HCT116 (cell line): ENCODE data around the gene EIF2AK2. TPM values are rescaled to one million over a fixed set of nuclear protein-coding genes. Genes with fewer than 3 reads are reported as not detected.

ENCODE experiments used
- ATAC-seq: fragments of 200-7000 bp; cut with Tn5 transposase; 2 replicates; pipeline ENCODE4 v1.9.1; 2020; ENCODE audit warnings: mild to moderate bottlenecking, moderate library complexity
- BruUV-seq: library from RNA; stranded (reverse); fragments of 400-500 nt; replicated peaks from 2 replicates; lab custom pipeline; 2021; lab: Mats Ljungman, UMichigan
- CTCF ChIA-PET: fragments of 300-600 bp; sonication (Branson Sonifier 250); formaldehyde crosslinking; loops from one replicate; lab custom pipeline; 2021; ENCODE audit warnings: antibody characterized with exemption; lab: Charles Lee
- POLR2A ChIA-PET: fragments of 300-600, 350-600 bp; sonication (Branson Sonifier 250); formaldehyde crosslinking; loops from one replicate; lab custom pipeline; 2021; ENCODE audit warnings: antibody characterized with exemption; lab: Charles Lee
- RAD21 ChIA-PET, 2 experiments: fragments of 300-600 bp; sonication (Branson Sonifier 250); formaldehyde crosslinking; loops; one replicate each; lab custom pipeline; 2023; ENCODE audit warnings: low total read pairs in 2 of 2; ENCODE audit not compliant: uncharacterized antibody in 2 of 2, unreplicated experiment in 2 of 2, low non-redundant PET in 1 of 2; lab: Charles Lee
- DNase-seq: peaks from one replicate; pipeline ENCODE4 v3.0.0-alpha.2; 2010; ENCODE audit warnings: low read depth, low spot score
- H2AFZ ChIP-seq: fragments of 200-600 bp; shearing (Covaris generic), sonication (generic); 2 replicates; pipeline ENCODE4 v1.6.1; 2017; ENCODE audit warnings: low read depth, mixed run types, mixed read lengths, antibody characterized with exemption, low read length; ENCODE audit not compliant: poor library complexity, severe bottlenecking
- H3K27ac ChIP-seq: 2 replicates; pipeline ENCODE4 v1.5.1; 2012; ENCODE audit warnings: low read depth, low read length
- H3K27me3 ChIP-seq: fragments of 200-600 bp; sonication (generic); 2 replicates; pipeline ENCODE4 v1.6.1; 2016; ENCODE audit warnings: mixed run types, low read length, mixed read lengths; ENCODE audit not compliant: insufficient read depth
- H3K36me3 ChIP-seq, 2 experiments: fragments of 200-500 bp in 1 of 2; fragments of 200-600 bp in 1 of 2; sonication (Bioruptor generic) in 1 of 2; sonication (generic) in 1 of 2; 2 replicates each; pipeline versions ENCODE4 v1.5.1 to v1.6.1; 2014 to 2016; ENCODE audit warnings: low read length in 2 of 2, inconsistent platforms in 1 of 2, mixed read lengths in 1 of 2, mixed run types in 1 of 2; ENCODE audit not compliant: insufficient read depth in 2 of 2, control insufficient read depth in 1 of 2
- H3K4me1 ChIP-seq, 2 experiments: fragments of 200-600 bp in 1 of 2; sonication (generic) in 1 of 2; 2 replicates each; pipeline versions ENCODE4 v1.5.1 to v1.6.1; 2012 to 2017; ENCODE audit warnings: low read length in 2 of 2, inconsistent platforms in 1 of 2, mild to moderate bottlenecking in 1 of 2, mixed read lengths in 1 of 2, mixed run types in 1 of 2, moderate library complexity in 1 of 2; ENCODE audit not compliant: insufficient read depth in 2 of 2, control insufficient read depth in 1 of 2
- H3K4me2 ChIP-seq: fragments of 200-600 bp; sonication (generic); 2 replicates; pipeline ENCODE4 v1.6.1; 2017; ENCODE audit warnings: mixed run types, low read length, mixed read lengths
- H3K4me3 ChIP-seq, 2 experiments: fragments of 200-600 bp in 1 of 2; sonication (generic) in 1 of 2; replicated peaks in 1 of 2; 2 replicates each; pipeline ENCODE4 v1.5.1; 2011 to 2016; ENCODE audit warnings: low read length in 2 of 2, control low read depth in 1 of 2, low read depth in 1 of 2, mild to moderate bottlenecking in 1 of 2, mixed read lengths in 1 of 2, mixed run types in 1 of 2
- H3K79me2 ChIP-seq: fragments of 200-600 bp; sonication (generic); 2 replicates; pipeline ENCODE4 v1.6.1; 2017; ENCODE audit warnings: mild to moderate bottlenecking, mixed run types, low read length, moderate library complexity, mixed read lengths; ENCODE audit not compliant: insufficient read depth
- H3K9ac ChIP-seq: fragments of 200-600 bp; sonication (generic); 2 replicates; pipeline ENCODE4 v1.6.1; 2016; ENCODE audit warnings: low read length, mixed read lengths
- H3K9me2 ChIP-seq: fragments of 200-600 bp; sonication (generic), shearing (Covaris generic); 2 replicates; pipeline ENCODE4 v1.6.1; 2017; ENCODE audit warnings: mixed run types, mild to moderate bottlenecking, moderate library complexity; ENCODE audit not compliant: insufficient read depth
- H3K9me3 ChIP-seq, 2 experiments: fragments of 200-500 bp in 1 of 2; fragments of 200-600 bp in 1 of 2; sonication (Bioruptor generic) in 1 of 2; sonication (generic) in 1 of 2; 2 replicates each; pipeline ENCODE4 v1.6.1; 2014 to 2017; ENCODE audit warnings: low read length in 2 of 2, mixed read lengths in 2 of 2, inconsistent platforms in 1 of 2, low read depth in 1 of 2, mild to moderate bottlenecking in 1 of 2, mixed run types in 1 of 2, moderate library complexity in 1 of 2; ENCODE audit not compliant: control insufficient read depth in 1 of 2, insufficient read depth in 1 of 2
- H4K20me1 ChIP-seq: fragments of 200-600 bp; sonication (generic), shearing (Covaris generic); 2 replicates; pipeline ENCODE4 v1.6.1; 2017; ENCODE audit warnings: mixed run types, mild to moderate bottlenecking, moderate library complexity; ENCODE audit not compliant: insufficient read depth
- CBX3 ChIP-seq: IDR thresholded peaks from 2 replicates; pipeline ENCODE4 v1.6.1; 2012; ENCODE audit warnings: low read depth
- ELF1 ChIP-seq: IDR thresholded peaks from 2 replicates; pipeline ENCODE4 v1.6.1; 2012; ENCODE audit warnings: low read depth, borderline replicate concordance
- EZH2 ChIP-seq: fragments of 200-600 bp; sonication (generic); IDR thresholded peaks from 2 replicates; pipeline ENCODE4 v1.6.1; 2017; ENCODE audit warnings: antibody characterized with exemption, mixed run types
- EZH2phosphoT487 ChIP-seq: fragments of 200-600 bp; IDR thresholded peaks from 2 replicates; pipeline ENCODE4 v1.6.1; 2018; ENCODE audit warnings: antibody characterized with exemption, borderline replicate concordance
- FOSL1 ChIP-seq: IDR thresholded peaks from 2 replicates; pipeline ENCODE4 v1.6.1; 2012; ENCODE audit warnings: low read depth
- JUND ChIP-seq: IDR thresholded peaks from 2 replicates; pipeline ENCODE4 v1.6.1; 2012
- POLR2A ChIP-seq: IDR thresholded peaks from 2 replicates; pipeline ENCODE4 v1.7.0; 2011; ENCODE audit warnings: borderline replicate concordance; ENCODE audit not compliant: insufficient read depth, insufficient read length; ENCODE audit errors: extremely low read depth
- SIN3A ChIP-seq: IDR thresholded peaks from 2 replicates; pipeline ENCODE4 v1.6.1; 2012; ENCODE audit warnings: low read depth
- SP1 ChIP-seq: IDR thresholded peaks from 2 replicates; pipeline ENCODE4 v1.6.1; 2012; ENCODE audit warnings: low read depth
- ZNF274 ChIP-seq: fragments of 200-500 bp; sonication (Bioruptor generic); IDR thresholded peaks from 2 replicates; pipeline ENCODE4 v1.6.1; 2014; ENCODE audit warnings: mild to moderate bottlenecking, low read depth, low read length, inconsistent platforms
- intact Hi-C: fragments of 100-400 bp; cut with micrococcal nuclease; formaldehyde crosslinking; loops from 2 replicates; pipeline ENCODE4 v1.10.0; 2022
- total RNA-seq: library from RNA; stranded (reverse); gene quantifications from one replicate; pipeline ENCODE4 v1.2.1, GENCODE V29; 2021; ENCODE audit not compliant: unreplicated experiment

Gene EIF2AK2
- total RNA-seq, 1 experiment from 2014 or later: 40.7 TPM

- CTCF ChIA-PET: no interaction called here
- RAD21 ChIA-PET: no interaction called here
- POLR2A ChIA-PET: no interaction called here
- intact Hi-C loops: no loop called here
- no peak for TF ChIP-seq ZNF274
- TF ChIP-seq, all 23 proteins: peak for 0
- peaks cover 14 to 31% of the 10 kb centered on the region in 2 experiments for H3K4me1 ChIP-seq
- H3K36me3 ChIP-seq: no peaks in the 10 kb centered on the region
- no peaks in the 10 kb centered on the region for H3K9me2 ChIP-seq
- H3K79me2 ChIP-seq: peaks cover 12% of the 10 kb centered on the region
- H3K9me3 ChIP-seq: no peaks in the 10 kb centered on the region
- DNase-seq (no peak), ATAC-seq (no peak)
- no peak overlapping the region for H2AFZ ChIP-seq
- H3K27ac ChIP-seq: no peak overlapping the region
- H3K4me3 ChIP-seq: no peak overlapping the region
- no TSS peak for BruUV-seq
- H3K4me2 ChIP-seq: no peak overlapping the region
- no peak overlapping the region for H3K9ac ChIP-seq
- H4K20me1 ChIP-seq: no peaks in the 10 kb centered on the region
- no peaks in the 10 kb centered on the region for H3K27me3 ChIP-seq
Observed at GRCh38 chr2:37192551-37192950, 35.8 kb upstream of the EIF2AK2 start.

- no peaks in the 10 kb centered on the region for H3K27me3 ChIP-seq
- H3K9me3 ChIP-seq: no peaks in the 10 kb centered on the region
- TF ChIP-seq CBX3 (no peak), JUND (no peak), POLR2A (no peak), EZH2phosphoT487 (no peak), EZH2 (no peak), ELF1 (no peak), SP1 (no peak), SIN3A (no peak), FOSL1 (no peak)
- H4K20me1 ChIP-seq: no peaks in the 10 kb centered on the region
- RAD21 ChIA-PET: no interaction called here
- POLR2A ChIA-PET: no interaction called here
- H2AFZ ChIP-seq: no peak overlapping the region
- no peak overlapping the region for H3K4me2 ChIP-seq
- peaks cover 4% of the 10 kb centered on the region; the same call in 1 of the 2 replicates for H3K79me2 ChIP-seq
- no peak overlapping the region for H3K4me3 ChIP-seq
- H3K9me2 ChIP-seq: no peaks in the 10 kb centered on the region
- H3K9ac ChIP-seq: no peak overlapping the region
- CTCF ChIA-PET: no interaction called here
- ATAC-seq: no peak
- H3K4me1 ChIP-seq: peaks cover 14 to 26% of the 10 kb centered on the region in 2 experiments
- H3K36me3 ChIP-seq: no peaks in the 10 kb centered on the region
- DNase-seq: no peak
- no peak overlapping the region for H3K27ac ChIP-seq
- no TSS peak for BruUV-seq
- intact Hi-C loops: no loop called here
Observed at GRCh38 chr2:37191747-37192146, 35.0 kb upstream of the EIF2AK2 start.
